CD4-positive, alpha-beta T cell treated with Interleukin-15 for 1 hour (primary cell): Measurements from ENCODE around the gene AKT2.

Experiments used
- DNase-seq: peaks from one replicate; pipeline ENCODE4 v3.0.0-alpha.2; 2020

The AKT2 gene

DNA sequence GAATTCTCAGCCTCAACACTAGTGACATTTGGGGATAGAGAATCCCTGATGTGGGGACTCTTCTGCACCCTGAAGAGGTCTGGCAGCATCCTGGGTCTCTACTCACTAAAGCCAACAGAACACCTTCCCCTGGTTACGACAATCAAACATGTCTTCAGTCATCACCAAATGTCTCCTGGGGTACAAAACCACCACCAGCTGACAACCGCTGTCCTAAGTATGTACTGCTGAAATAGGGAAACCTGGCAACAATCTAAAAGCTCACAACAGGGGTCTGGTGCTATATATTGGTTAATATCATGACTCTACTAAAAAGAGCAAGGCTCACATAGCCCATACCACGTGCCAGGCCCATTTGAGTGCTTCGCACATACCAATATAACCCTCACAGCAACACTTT is 13.4 kb downstream of the AKT2 start:
- no peak for DNase-seq

DNA sequence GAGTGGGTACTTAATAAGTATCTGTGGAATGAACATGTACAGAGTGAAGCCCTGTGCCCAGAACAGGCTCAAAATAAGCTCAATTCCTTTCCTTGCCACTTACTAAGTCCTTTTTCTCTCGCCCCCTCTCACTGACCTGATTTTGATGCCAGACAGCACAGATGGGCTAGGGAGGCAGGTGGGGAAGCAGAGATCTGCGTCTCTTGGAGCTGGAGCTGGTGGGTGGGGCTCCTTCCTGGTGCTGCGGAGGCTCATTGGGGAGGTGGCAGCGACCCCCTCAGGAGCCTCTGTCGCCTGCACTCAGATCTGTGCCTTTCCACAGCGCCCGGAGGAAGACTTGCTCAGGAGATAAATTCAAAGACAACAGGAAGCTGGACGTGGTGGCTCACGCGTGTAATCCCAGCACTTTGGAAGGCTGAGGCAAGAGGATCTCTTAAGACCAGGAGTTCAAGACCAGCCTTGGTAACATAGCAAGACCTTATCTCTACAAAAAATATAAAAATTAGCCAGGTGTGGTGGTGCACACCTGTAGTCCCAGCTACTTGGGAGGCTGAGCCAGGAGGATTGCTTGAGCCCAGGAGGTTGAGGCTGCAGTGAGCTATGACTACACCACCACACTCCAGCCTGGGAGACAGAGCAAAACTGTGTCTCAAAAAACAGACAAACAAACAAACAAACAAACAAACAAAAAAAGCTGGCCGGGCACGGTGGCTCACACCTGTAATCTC is 14.6 kb downstream of the AKT2 start:
- DNase-seq, result no peak

DNA sequence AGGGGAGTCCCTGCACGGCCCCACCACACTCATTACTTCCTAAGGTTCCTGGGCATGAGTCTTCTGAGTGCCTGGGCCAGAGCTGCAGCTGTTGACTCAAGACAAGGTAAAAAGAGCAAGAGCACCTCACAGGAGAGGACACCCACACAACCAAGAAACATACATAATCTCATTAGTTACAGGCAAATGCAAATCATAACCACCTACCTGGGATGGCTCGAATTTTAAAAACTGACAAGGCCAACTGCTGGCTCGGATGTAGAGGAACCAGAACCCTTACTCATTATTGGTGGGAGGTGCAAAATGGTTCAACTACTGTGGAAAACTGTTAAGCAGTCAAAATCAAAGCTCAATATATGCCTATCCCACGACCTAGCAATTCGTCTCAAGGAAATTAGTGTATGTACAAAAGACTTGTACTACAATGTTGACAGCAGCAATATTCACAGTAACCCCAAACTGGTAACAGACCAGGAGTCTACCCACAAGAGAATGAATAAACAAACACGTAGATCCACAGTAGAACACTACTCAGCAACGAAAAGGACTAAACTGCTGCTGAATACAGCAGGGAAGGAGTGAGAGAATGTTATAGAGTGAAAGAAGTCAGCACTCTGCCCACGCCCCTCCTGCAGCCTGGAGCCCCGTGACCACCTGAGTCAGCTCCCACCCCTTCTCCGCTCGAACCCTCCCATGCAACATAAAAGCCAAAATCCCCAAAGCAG is 15.8 kb downstream of the AKT2 start:
- DNase-seq, result no peak

DNA sequence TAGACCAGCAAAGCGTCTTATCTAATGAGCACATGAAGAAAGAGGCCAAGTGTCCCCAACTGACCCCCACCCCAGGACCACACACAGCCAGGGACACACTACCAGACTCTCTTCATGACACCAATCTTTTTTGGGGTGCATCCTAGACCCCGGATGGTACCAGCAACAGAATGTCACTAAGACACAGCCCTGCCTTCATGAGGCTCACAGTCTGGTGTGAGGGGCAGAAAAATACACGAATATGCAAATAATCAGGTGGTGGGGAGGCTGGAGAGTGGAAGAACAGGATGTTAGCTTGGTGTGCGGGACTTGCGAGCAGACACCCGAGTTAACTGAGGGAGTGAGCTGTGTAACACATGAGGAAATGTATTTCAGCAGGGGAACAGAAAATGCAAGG is 17.5 kb downstream of the AKT2 start:
- no peak for DNase-seq

DNA sequence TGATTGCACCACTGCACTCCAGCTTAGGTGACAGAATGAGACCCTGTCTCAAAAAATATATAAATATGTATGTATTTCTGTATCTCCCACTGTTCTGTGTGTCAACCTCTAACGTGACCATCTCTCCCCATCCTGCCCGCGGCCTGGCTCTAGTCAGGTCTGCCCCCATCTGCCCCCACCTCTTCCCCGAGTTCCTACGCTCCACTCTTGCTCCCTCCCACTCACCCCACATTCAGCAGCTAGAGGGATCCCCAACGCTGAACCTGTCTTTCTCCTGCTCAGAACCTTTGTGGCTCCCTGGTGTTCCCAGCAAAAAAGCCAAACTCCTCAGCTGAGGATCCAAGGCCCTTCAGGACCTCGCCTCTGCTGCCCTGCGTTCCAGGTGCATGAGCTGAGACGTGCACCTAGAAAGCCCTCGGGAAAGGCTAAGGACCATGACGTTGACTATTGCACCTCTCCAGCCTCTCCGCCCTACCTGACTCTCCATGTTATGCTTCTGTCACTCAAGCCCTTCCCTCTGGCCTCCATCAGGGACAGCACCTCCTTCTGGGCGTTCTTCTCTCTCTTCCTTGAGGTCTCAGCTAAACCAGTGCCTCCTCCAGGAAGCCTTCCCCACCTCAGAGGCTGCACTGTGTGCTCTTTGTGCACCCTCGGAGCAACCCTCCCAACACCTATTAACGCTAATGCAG is 18.1 kb downstream of the AKT2 start:
- no peak for DNase-seq

DNA sequence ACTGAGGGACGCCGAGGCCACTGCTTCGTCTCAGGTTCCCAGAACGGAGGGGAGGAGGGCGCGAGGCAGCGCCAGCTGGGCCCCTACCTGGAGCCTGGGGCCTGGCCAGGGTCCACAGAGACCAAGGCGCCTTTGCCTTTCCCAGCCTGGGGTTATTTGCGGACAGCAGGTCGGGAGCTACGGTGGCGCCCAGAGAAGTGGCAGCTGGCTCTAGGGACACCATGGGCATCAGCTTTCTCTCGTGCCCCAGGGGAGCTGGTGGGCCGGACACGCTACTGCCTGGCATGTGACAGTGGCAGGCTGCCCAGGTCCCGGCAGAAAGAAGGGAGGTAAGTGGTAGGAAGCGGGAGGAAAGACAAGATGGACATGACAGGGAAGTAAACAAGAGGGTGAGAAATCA is 19.0 kb downstream of the AKT2 start:
- DNase-seq, result no peak

DNA sequence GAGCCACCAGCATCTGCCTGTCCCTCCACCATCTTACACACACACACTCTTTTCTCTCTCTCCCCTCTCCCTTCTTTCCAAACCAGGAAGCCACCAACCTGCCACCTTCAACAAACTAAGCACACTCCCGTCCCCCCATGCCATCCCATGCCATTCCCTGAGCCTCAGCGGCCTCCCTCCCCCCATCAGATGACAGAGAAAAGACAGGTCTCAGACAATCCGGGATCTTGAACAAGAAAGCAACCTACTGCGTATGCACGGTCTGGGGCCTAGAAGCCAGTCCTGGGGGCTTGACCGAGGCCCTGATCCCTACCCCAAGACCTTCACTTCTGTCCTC is 19.4 kb downstream of the AKT2 start:
- DNase-seq, result no peak

DNA sequence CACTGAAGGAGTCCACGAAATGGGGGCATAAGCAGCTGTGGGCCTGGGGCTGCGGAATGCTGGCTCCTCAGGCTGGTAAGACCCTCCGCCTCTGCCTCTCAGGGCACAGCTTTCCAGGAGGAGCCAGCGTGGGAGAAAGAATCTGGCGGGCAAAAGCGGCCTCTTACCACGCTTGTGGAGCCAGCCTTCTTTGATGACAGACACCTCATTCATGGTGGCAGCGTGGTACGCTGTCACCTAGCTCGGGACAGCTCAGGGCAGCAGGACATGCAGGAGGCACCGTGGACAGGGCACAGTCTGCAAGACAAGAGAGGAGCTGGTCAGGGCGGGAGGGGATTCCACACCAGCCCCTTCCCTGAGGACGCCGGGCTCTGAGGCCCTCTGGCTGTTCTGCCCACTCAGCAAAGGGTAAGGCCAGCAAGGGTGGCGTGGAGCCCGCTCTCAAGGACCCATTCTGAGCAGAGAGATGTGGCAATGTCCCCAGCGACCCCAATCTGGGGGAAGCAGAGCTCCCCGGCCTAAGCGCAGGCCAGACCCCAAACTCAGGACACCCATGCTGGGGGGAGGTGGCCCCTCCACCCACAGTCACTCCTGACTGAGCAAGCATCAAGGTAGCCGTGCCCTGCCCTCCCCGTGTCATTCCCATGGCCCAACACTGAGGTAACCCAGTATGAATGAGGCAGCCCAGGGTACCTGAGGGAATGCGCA is 19.9 kb downstream of the AKT2 start:
- DNase-seq, result no peak

DNA sequence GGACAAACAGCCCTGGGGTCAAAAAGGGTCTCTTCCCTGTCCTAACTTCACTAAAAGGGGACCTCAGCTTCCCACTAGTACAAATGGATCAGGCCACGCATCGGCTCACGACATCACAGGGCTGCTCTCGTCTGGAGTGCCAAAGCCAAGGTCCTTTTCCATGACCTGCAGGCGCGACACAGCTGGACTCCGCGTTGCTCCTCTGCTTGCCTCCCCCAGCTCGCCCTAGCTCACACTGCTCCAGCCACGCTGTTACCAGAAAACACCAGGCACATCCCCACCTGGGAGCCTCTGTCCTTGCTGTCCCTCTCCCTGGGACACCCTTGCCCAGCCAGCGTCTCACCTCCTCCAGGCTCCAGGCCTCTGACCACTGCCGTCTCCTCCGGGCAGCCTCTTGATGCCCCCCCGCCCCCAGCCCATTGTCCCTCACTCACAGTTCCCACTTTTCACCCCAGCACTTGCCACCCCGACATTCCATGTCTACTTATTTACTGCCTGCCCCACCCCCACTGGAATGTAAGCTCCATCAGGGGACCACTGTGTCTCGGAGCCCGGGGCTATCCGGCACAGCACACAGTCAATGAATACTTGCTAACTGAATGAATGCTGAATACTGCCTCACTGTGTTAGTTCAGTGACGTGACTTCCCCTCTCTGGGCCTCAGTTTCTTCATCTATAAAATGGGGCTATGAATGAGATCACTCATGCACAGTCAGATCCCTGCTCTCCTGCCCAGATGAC is 20.7 kb downstream of the AKT2 start:
- no peak for DNase-seq

DNA sequence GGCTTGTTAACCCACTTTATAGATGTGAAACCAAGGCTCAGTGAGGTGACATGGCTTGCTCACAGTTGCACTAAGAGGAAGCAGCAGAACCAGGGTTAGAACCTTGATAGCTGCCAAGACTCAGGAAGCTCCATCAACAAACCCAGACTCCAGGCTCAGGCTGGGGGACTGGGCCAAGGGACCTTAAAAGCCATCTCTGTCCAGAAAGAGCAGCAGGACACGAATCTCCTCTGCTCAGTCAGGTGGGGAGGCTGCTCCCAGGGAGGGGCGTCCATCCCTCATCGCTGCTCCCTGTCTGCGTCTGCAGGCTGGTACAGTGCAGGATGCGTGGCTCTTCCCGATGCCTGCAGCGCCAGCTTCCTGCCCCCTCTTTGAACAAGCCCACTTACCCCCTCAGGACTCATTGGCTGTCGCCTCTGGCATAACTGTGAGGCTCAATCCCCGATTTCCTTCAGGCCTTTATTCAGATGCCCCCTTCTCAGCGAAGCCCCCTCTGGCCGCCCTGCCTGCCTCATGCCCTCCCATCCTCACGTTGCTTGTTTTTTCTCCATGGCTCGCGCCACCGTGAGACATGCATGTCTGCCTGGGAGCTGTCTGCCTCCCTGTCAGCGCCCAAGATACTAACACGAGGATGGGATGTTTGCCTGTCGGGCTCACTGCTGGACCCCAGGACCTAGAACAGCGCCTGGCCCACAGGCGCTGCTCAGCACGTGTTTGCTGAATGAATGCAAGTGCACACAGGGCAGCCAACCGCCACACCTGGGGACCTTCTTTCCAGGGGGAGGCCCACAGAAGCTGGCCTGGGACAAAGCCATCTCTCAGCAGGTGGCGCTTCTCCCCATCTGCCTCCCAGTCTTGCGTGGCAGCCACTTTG is 21.5 kb downstream of the AKT2 start:
- DNase-seq, result no peak

DNA sequence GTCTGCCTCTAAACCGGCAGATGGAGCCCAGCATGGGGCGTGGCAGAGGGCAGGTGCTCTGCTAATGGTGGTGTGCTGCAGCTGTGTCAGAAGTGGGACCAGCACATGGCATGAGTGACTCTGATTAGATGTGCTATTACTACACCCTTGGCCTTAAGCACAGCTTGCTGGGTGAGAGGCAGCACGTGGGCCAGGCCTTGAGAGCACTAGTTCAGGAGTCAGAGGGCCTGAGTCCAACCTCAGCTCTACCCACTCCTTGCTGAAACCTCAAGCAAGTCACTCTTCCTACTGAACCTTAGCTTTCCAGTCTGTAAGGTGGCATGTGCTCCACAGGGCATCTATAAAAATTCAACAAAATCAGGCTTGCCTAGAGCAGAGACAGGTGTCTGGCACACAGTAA is 22.7 kb downstream of the AKT2 start:
- no peak for DNase-seq

DNA sequence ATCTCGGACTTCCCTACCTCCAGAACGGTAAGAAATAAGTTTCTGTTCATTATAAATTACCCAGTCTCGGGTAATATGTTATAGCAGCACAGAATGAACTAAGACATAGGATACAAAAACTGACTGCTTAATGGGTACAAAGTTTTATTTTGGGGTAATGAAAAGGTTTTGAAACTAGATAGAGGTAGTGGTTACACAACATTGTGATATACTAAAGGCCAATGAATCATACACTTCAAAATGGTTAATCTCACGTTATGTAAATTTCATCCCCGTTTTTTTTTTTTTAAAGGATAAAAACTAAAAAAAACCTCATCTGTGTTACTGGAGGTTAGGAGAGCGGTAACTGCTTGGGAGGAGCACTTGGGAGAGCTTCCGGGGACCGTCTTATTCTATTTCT is 23.5 kb downstream of the AKT2 start:
- no peak for DNase-seq

DNA sequence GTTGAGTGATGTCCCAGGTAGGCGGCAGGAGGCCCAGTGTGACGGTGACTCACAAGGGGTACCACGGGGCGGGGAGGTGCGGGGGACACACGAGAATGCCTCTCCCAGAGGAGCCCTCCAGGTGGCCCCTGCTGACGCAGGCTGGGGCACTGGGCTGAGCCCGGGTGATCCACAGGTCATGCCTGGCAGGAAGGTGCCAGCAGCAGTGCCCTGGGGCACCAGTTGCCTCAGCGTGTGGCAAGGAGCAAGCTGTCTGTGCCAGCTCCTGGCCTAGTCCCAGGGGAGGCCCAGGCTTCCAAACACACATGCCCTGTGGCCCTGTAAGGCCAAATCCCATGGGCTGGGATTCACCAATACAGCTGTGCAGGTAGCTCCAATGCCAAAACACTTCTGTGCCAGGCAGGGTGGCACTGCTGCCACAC is 28.0 kb downstream of the AKT2 start:
- DNase-seq, result no peak

DNA sequence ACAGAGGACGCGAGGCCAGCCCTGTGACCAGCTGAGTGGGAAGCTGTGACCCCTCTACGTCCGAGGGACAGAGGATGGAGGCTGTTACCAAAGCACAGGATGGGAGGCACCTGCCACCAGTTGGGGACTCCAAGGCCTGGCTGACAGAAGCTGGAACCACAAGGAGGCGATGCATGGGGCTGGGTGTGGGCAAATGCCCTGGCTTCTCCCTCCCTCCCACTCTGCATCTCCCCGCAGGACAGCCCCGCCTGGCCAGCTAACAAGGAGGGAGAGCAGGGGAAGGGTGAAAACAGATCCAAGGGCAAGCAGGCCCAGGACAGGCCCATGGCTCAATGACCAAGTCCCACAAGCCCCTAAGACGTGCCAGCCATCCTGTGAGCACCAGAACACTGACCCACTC is 28.6 kb downstream of the AKT2 start:
- no peak for DNase-seq

DNA sequence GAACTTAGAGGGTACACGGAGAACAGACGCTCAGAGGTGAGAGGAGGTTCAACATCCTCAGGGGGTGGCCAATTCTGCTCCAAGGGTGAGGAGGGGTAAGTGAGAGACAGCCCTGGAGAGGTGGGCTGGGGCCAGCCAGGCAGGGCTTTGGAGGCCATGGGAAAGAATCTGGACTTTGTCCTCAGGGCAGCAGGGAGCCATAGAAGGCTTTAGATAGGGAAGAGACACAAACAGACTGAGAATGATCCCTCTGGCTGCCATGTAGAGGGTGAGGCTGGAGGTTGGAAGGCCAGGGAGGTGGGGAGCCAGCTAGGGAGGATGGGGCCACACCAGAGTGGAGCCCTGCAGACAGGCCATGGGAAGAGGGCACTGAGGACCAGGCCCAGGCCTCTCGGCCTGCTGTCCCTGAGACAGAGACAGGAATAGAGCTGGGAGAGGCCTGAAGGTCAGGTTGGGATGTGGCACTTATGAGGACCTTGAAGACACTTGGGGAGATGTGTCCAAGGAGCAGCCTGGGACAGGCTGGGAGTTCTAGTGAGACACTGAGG is 29.5 kb downstream of the AKT2 start:
- DNase-seq, result no peak

DNA sequence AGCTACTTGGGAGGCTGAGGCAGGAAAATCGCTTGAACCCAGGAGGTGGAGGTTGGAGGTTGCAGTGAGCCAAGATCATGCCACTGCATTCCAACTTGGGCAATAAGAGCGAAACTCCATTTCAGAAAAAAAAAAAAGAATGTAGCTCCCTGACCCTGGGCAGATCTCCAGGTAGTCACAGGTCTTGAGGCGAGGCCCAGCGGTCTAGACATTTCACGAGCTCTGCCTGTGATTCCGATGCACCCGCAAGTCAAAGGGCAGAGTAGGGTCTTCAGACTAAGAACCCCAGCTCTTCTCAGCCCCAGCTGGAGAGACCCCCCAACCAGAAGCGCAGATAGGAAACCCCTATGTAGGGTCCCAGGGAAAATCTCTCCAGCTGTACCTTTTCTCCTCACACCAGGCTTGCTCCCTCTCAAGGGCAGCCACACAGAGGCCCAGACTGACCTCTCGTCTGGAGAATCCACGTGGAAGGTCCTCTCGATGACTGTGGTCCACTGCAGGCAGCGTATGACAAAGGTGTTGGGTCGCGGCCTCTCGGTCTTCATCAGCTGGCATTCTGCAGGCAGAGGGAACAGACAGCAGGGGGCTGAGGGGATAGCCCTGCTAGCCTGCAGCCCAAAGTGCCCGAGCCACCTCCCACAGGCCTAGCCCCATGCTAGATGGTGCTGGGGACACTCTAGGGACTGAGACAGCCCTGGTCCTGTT is 30.3 kb downstream of the AKT2 start:
- no peak for DNase-seq

DNA sequence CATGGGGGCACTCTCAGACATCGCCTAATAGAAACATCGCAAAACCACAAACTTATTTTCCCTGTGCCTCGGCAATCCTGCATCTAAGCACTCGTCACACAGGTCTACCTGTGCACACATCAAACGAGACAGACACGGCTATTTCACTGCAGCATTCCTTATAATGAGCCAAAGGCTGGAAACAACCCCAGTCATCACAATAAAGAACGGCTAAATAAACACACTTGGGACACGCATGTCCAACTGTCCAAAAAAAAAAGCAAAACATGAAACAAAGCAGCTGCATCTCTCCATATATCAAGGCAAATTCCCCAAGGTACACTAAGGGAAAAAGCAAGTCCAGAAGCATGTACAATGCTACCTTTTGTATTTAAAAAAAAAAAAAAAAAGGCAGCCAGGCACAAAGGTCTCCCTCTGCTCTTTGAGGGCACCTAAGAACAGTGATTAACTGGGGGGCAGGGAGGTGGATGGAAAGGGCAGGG is 31.5 kb downstream of the AKT2 start:
- no peak for DNase-seq

DNA sequence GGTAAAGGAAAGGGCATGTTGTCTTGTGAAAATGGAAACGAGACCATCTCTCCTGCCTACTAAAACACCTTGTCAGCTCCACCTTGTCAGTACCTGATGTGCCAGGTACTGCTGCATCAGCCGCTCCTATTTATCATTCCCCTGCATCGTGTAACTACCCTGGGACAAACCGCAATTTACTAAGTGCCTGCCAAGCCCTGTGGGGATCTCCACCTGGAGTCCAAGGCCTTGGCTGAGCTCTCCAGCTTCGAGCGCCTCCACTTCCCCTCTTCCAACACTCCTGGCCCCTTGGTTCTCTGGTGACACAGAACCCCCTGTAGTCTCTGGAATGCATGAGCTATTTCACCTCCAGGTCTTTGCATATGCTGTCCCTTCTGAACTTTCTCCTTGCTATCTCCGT is 32.8 kb downstream of the AKT2 start:
- no peak for DNase-seq

DNA sequence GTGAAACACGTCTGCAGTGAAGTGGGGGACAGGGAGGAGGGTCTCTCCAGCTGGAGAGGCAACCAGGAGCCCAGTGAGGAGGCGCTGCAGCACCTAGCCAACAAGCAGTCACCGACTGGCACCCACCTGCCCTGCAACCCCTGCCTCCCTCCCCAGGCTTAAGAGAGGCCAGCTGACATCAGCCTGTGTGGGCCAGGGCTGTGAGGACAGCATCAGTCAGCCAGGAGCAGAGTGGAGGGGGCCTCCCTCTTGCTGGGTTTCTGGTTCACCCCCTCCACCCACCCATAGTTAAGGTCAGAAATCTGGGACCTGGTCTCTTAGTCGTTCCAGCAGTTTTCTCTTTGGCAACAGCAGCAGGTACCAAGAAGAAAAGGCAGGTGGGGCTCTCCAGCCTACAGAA is 33.2 kb downstream of the AKT2 start:
- no peak for DNase-seq

DNA sequence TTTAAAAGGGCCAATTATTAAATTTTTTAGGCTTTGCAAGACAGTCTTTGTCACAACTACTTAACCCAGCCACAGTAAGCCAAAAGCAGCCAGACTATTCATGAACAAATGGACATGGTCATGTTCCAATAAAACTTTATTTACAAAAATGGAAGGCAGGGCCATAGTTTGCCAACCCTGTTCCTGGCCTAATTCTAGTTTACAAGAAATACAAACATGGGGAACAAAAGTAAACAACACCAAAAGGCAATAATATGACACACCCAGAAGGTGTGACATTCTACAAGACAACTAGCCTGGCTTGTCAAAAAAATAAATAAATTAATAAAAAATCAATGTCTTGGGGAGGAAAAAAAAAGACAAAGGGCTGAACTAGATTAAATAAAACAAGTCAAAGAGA is 33.9 kb downstream of the AKT2 start:
- DNase-seq, result no peak

DNA sequence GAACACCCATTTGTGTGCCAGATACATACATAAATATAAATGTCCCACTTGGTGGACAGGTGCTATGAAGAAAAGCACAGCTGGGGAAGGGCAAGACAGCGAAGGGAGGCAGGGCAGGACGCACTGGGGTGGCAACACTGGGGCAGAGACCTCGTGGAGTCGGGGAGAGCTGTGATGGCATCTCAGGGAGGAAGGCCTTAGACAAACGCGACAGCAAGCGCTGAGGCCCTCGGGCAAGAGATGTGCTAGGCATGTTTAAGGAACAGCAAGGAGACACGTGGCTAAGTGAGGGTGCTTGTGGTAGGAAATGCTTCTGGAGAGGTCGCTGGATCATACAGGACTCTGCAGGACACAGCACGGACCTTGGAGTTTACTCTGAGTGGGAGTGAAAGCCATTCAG is 35.4 kb downstream of the AKT2 start:
- no peak for DNase-seq
